NOMO-1 (cell line): ENCODE results near the gene PTPRG.

ENCODE experiments used
- DNase-seq, 2 experiments: peaks; one replicate each; lab custom pipeline; 2025; ENCODE audit not compliant: unreplicated experiment in 2 of 2; lab: John Stamatoyannopoulos, UW

The PTPRG gene

DNA sequence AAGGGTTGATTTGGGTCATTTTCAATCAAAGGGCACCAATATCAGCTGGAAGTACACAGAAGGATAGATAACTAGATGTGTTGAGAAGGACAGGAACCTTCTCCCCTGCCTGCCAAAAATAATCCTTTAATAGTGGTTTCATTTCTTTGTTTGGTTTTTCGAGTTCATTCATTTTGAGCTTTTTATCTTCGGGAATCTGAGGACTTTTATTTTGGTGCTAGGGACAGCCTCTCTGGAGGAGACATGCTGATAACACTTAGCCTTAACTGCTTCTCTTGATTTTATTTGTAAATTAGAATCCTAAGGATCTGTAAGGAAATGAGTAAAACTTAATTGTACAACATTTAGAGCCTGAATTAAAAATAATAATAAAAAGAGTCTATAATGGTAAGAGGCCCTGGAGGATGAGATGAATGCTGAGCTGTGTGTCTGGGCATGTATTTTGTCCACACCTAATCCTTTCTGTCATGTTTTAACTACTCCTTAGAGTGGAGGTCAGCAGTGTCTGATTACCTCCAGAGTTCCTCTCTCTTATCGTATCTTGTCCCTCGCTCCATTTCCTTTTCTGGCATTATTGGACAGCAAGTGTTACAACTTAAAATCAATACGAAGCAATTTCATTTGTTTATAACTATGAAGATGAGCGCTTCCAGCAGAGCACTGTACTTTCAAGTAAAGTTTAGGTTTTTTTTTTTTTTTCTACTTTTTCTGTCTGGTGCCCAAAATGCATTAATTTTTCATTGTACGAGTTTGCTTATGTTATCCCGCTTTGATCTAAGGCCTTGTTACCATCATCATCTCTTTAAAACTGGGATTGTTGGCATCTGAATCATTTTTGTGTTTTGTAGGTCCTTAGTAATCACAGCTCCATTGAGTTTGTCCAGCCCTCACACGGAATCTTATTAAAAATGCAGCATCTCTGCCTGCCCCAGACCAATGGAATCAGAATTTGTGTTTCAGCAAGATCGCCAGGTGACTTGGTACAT, 22.8 kb downstream of the PTPRG start:
- no peak for DNase-seq

DNA sequence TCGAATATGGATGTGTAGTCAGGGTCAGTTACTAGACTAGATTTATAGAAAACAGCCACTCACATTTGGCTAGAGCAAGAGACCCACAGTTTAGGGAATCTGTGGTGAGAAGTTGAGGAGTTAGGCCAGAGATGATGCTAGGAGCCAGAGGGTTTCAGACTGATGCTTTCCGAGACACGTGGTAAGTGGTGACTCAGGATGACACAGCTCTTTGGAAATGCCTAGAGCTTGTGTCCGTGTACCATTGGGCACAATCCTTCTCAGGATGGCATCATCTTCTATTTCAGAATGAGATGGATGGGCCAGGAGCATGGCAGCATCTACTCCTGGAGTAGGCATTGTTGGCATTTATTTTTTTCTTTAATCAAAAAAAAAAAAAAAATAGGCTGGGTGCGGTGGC, 28.5 kb downstream of the PTPRG start:
- DNase-seq, result no peak

DNA sequence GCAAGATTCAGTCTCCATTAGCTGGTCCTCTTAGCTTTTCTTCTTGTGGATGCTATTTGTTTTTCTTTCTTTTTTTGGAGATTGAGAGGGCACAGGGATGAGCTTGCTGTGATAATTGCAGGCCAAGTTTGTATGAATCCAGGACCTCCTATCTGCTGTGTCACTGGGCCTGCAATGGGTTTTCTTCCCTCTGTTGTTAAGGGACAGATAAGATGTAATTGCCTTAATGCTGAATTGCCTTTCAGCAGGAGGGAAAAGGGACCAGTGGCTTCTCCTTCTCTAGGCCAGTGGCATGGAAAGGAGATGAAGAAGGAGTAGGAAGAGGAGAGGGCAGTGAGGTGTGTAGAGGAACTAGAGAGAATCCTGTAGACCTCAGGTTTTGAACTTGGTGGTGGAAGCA, 29.9 kb downstream of the PTPRG start:
- no peak for DNase-seq

DNA sequence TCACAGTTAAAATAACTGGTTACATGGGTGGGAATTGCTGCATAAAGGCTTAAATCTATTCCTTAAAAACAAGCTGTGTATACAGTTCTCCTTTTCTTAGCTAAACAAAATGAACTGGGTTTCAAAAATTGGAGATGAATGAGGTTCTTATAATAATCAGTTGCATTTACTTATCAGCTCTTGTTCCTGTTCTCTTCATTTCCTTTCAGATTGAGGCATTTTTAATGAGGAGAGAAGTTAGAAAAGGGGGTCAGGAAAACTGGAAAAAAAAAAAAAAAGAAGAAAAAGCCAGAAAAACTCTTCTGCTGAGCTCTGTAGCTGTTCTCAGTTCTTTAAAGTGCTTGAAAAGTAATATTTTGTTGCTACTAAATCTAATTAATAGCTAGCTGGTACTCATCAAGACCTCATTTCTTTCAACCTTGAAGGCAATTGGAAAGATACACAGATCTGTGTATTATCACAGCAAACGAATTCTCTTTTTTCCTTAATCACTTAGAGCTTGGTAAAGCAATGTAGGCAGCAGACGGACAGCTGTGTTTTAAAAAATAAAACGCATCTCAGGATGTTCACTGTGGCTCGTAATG, 32.2 kb downstream of the PTPRG start:
- DNase-seq, result no peak

DNA sequence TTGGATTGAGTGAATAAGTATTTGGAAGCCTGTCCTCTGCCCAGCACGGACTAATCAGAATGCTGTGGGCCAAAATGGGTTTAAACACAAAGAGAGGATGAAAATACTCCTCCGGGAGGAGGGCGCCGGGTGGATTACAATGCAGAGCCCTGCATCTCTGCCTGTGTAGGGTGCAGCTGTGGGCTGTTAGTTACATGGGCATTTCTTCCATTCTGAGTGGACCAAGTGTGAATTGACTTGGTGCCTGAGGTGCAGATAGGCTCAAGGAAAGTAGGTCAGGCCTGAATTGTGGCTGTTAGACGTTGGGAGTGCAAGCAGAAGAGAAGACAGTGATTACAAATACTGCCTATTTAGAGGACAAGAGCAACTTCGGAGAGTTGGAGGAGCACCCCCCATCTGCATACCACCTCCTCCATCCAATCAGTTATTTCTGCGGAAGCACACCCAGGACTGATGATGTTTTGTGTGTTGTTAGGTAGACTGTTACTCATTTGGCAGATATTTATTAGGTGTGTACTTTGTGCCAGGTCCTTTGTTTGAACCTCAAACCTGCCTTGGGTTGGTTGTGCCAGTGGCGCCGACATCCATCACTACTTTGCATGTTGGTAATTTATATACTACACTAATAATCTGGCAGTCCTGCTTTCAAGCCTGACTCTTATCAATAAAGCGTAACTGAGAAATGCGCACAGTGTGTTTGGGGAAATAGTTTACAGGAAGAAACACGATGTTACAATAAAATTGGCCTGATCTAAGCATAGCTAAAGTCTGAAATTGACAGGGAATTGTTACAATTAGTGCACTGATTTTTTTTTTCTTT, 33.0 kb downstream of the PTPRG start:
- DNase-seq, result no peak

DNA sequence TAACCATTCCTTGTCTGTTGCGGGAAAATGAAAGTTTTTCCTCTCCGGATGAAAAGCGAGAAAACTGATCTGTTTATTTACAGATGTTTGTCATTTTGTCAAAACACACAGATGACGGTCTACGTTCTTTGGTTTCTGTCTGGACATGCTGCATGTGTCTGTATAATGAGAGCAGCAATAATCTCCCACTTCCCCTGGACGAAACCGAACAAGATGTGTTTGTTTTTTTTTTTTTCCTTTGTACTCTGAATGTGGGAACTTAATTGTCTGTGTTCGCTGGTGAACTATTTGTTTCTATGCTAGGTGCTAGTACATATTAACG, 33.6 kb downstream of the PTPRG start:
- DNase-seq, result no peak

DNA sequence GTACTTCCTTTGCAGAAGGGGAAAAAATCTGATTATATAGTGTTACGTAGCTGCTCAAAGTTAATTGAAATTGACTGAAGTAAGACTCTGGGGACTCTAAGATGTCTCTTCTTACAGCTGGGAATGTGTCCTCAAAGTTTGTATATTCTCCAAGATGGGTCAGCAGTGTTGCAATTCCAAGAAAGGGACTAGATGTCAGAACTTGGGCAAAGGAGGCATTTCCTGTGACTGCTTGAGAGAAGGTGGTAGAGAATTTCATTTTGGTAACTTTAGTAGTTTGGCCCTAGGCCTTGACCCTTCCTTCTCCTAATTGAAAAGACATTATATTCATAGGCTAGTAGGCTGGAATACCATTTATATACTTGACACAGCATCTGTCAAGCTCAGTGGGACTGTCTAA, 33.9 kb downstream of the PTPRG start:
- no peak for DNase-seq

DNA sequence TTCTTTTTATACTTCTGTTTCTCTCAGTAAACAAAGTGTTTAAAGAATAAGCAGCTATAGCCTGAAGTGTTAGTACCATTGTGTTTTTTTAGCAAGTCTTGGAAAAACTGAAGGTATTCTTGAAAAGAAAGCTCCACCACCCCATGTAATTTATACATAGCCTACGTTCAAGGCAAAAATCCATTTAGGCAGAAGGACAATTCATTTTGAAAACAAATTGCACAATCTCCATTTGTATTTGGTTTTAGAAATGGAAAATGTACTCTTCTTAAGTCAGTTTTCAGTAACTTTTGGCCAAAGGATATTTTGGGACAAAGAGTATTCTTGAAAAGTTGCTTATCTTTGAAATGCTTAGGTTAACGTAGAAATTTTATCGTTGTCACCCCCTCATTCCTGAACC, 34.5 kb downstream of the PTPRG start:
- no peak for DNase-seq

DNA sequence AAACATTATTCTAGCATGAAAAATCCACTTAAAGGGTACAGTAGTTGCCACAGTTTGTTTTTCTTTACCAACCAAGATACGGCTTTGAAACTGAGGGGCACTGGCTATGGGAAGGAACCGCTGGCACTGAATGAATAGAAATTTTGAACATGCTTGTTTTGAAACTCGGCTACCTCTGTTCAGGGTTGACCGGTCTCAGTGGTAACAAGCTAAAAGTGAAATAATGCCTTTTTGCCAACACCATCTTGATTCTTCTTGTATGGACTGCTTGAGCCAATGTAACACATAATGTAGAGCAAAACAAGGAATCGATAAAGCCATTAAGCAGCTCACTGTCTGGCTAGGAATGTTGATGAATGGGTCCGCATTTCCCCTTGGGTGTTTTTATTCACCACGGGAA, 36.5 kb downstream of the PTPRG start:
- DNase-seq, result no peak

DNA sequence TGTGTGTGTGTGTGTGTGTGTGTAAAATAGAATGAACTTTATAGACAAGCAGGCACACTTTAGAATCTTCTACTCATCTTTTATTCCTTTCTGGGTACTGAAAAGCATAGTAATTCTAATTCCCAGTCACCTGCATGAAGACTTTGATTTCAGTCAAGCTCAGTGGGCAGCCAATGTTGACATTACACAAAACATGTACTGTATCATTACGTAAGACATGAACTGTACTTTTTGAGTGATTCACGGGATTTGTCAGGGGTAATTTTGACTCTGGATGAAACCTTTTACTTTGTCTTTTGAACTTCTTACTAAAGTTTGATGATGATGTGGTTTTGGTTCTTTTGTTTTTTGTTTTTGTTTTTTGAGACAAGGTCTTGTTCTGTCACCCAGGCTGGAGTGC, 38.8 kb downstream of the PTPRG start:
- no peak for DNase-seq

DNA sequence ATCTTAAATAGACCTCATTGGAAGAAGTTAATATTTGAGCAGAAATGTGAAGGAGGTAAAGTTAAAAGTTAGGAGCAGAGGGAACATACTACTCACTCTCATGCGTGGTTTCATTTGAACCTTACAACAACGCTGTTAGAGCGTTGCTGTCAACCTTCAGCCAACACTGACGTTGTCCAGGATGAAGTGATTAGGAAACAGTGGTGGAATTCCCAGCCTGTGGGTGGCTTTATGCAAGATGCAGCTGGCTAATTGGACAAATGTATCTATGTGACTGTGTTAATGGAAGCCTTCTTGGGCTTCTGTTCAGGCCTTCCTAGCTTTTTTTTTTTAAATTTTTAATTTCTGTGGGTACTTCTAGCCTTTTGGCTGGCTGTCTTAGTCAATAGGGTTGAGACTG, 40.5 kb downstream of the PTPRG start:
- no peak for DNase-seq

DNA sequence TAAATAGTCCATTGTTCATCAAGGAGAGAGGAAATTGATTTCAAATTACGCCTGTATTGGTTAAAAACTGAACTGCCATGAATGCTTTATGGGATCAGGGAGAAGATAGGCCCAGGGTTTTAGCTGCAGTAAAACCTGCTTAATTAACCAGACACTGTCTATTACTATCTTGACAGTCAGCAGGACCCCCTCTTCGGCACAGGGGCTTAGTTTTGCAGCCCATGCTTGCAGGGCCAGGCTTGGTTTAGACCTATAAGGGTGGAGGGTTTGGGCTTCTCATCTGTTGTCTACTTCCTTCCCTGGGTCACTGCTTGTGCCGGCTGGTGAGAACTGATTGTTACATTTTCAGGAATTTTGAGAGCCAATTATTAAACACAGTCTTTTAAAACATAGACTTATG, 41.1 kb downstream of the PTPRG start:
- no peak for DNase-seq

DNA sequence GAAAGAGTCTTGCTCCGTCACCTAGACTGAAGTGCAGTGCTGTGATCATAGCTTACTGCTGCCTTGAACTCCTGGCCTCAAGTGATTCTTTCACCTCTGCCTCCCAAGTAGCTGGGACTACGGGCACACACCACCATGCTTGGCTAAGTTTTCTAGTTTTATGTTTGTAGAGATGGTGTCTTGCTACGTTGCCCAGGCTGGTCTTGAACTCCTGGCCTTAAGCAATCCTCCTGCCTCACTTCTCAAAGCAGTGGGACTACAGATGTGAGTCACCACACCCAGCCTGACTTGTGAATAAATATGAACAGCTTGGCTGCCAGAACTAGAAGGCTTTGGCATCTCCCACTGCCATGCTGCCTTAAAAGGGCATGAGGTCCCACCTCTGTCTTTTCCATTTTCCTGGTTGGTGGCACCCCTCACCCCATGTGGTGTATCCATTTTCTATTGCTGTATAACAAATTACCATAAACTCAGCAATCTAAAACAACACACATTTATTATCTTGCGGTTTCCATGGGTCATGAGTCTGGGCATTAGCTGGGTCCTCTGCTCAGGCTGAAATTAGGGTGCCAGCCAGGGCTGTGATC, 44.3 kb downstream of the PTPRG start:
- DNase-seq, result no peak

DNA sequence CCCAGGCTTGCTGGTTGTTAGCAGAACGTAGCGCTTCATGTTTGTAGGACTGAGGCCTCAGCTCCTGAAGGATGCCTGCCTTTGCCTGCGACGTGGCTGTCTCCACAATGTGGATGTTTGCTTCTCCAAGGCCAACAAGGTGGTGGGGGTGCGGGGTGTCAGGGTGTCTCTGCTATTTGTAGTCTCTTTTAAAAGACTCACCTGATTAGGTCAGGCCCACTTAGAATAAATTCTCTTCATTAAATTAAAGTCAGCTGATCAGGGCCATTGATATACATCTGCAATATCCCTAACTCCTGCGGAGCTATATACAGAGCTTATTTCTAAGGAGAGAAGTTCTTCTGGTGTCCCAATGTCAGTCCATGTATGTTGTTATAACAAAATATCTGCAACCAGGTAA, 44.8 kb downstream of the PTPRG start:
- DNase-seq, result no peak

DNA sequence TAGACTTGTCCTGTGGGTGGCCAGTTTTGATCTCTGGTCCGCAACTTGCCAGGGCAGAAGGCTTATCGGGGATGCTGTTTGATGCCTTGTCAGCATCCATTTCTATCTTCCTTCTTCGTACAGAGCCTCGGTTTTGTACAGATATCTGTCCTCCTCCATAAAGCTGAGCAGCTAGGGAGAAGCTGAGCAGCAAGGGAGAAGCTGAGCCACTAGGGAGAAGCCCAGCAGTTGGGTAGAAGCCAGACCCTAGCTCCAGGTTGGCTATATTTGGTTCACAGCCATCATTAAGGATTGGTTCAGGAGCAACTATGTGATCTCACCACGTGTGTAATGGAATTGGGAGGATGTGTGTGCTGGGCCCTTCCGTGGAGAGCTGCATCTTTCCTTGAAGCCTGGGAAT, 46.7 kb downstream of the PTPRG start:
- DNase-seq, result no peak

DNA sequence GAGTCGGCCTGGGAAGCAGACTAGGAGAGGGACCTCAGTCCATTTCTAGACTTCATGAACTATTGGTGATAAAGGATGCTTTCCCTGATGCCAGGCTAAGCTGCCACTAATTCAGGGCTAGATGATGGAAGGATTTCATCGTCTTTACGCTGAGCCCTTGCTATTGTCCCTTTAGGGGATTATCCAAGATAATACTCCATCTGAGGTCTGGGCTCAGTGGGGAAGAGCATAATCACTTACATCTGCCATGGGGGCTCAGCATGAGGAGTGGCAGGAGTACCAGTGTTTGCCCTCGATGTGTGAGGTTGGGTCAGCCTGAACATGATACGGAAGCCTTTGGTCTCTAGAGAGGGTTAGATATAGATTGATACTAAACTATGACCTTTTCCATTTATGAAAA, 47.3 kb downstream of the PTPRG start:
- no peak for DNase-seq

DNA sequence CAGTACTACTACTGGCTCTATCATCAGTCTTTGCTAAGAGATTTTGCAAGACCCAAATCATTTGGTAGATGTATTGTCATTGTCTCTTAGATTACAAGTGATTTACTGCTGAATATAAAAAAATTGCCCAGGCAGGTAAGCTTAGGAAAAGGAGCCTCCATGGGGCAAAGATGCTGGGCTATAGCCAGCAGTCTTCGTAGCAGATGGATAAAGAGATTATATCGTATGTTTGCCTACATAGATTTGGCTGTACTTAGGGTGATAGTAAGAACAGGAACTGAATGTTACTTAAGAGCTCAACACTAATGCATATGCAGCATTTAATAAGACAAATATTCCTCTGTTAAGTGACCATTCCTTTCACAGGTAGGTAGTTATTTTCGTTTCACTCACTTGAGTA, 48.9 kb downstream of the PTPRG start:
- DNase-seq, result no peak

DNA sequence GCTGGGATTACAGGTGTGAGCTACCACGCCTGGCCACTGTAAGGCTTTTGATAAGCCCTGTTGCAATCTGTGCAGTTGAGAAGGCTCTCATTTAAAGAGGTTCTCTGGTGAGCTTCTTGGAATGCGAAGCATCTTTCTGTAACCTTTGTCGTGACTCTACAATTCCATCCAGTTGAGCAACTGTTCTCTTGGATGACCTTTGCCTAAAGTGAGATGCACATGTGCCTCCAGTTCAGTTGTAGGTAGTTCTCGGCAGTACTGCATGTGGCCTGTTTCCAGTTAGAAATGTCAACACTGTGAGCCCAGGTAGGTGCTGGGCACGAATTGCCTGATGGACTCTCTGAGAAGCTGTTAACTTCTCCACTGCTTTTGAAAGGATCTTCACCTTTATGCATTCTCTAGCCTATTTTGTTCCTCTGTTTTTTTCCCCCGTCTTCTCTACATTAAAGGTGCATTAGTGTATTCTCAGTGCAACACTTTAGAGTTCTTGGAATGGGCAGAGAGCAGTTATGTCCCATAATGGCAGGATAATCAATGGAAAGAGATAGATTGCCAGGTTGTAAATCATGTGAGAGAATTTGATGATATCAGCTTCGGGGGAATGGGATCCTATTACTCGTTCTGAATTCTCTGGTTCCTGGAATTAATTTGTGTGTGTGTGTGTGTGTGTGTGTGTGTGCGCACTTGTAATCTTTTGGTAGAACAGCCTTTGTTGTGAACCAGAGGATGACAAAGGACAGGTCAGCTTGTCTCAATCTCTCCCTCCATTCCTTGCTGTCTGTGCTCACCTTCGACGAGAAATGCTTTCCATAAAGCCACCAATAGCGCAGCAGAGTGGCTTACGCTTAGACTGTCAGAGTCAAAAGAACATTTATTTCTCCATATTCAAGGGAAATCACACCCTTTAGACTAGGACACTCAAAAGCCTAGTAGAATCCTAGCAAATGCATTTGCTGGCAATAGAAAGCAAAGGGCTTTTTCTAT, 51.1 kb downstream of the PTPRG start:
- DNase-seq, result no peak

DNA sequence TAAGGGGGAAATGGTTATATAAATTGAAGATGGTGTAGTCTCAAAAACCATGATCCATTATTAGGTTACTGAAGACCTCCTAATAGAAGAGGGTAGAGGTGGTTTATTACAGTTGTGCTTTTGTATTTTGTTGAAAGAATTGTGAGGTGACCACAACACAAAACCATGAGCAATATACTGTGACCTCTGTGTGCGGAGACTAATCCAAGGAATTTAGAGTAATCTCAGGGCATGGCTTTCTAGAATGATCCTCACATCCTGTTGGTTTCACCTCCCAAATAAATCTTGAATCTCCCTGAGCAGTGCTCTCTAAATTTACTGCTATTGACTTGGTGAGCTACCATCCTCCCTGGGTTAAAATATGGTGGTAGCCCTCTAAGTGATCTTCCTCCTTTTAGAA, 52.3 kb downstream of the PTPRG start:
- no peak for DNase-seq

DNA sequence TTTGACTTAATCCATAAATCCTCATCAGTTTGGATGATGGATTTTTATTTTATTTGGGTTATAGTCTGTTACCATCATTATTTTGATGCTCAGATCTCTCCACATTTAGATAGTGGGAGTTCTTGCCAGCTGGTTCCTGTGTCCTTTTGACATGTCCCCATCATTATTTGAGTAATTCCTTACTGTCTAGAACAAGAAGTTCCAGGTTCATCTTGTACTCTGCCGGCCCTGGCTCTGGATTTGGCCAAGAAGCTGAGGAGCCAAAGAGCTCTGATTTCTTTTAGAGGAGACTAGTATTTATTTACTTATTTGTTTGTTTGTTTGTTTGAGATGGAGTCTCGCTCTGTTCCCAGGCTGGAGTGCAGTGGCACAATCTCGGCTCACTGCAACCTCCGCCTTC, 54.3 kb downstream of the PTPRG start:
- DNase-seq, result no peak
